A549 (cell line): ENCODE results near the gene SRRD. TPM values are rescaled to one million over a fixed set of nuclear protein-coding genes. Genes with fewer than 3 reads are reported as not detected.

Source experiments
- ATAC-seq, 2 experiments: fragments of 200-7000 bp in 1 of 2; fragments of >200 bp in 1 of 2; cut with Nextera tagmentation in 1 of 2; cut with Tn5 transposase in 1 of 2; 3 replicates each; pipeline versions ENCODE4 v1.8.0 to v1.9.1; 2018 to 2020; ENCODE audit warnings: mild to moderate bottlenecking in 1 of 2, moderate library complexity in 1 of 2
- CTCF ChIA-PET: fragments of 300-600 bp; sonication (Branson Sonifier 250); formaldehyde crosslinking; extraction: SDS; loops from one replicate; lab custom pipeline; 2021; ENCODE audit warnings: antibody characterized with exemption, inconsistent platforms; lab: Yijun Ruan, JAX
- POLR2A ChIA-PET: fragments of 350-600 bp; formaldehyde crosslinking; extraction: SDS; loops from one replicate; lab custom pipeline; 2021; ENCODE audit warnings: antibody characterized with exemption, inconsistent platforms; lab: Yijun Ruan, JAX
- DNase-seq, 2 experiments: peaks; one replicate each; pipeline versions ENCODE4 v3.0.0 to v3.0.0-alpha.2; 2011 to 2016; ENCODE audit warnings: low read depth in 1 of 2, low spot score in 1 of 2
- FAIRE-seq: peaks from 2 replicates; lab custom pipeline; 2011; peaks lifted over from hg19 to GRCh38; lab: Jason Lieb, UNC
- H3K27ac ChIP-seq, 2 experiments: fragments of >200 bp; sonication (Bioruptor Twin); formaldehyde crosslinking; 3 replicates each; pipeline ENCODE4 v1.5.1; 2016 to 2017
- H3K4me1 ChIP-seq: fragments of >200 bp; sonication (Bioruptor Twin); formaldehyde crosslinking; 3 replicates; pipeline ENCODE4 v1.6.1; 2016
- H3K4me2 ChIP-seq: fragments of >200 bp; sonication (Bioruptor Twin); formaldehyde crosslinking; 3 replicates; pipeline ENCODE4 v1.6.1; 2016
- H3K4me3 ChIP-seq: fragments of >200 bp; sonication (Bioruptor Twin); formaldehyde crosslinking; 3 replicates; pipeline ENCODE4 v1.5.1; 2016
- H3K9me3 ChIP-seq: fragments of >200 bp; sonication (Bioruptor Twin); formaldehyde crosslinking; 3 replicates; pipeline ENCODE4 v1.6.1; 2016
- ATOH8 ChIP-seq: fragments of 250-450 bp; sonication (Bioruptor Pico); IDR thresholded peaks from 2 replicates; pipeline ENCODE4 v1.5.0; 2020; ENCODE audit warnings: low read depth, mild to moderate bottlenecking, moderate library complexity
- BCL3 ChIP-seq: fragments of >200 bp; sonication (Bioruptor Twin); formaldehyde crosslinking; IDR thresholded peaks from 3 replicates; pipeline ENCODE4 v1.6.1; 2016
- CBX2 ChIP-seq: fragments of 200-600 bp; sonication (generic); IDR thresholded peaks from 2 replicates; pipeline ENCODE4 v1.6.1; 2016; ENCODE audit warnings: low read depth, mild to moderate bottlenecking, borderline replicate concordance
- CEBPB ChIP-seq, 2 experiments: fragments of >200 bp in 1 of 2; sonication (Bioruptor Twin) in 1 of 2; formaldehyde crosslinking in 1 of 2; IDR thresholded peaks; 2 replicates each; pipeline ENCODE4 v1.6.1; 2012 to 2016
- CTCF ChIP-seq: fragments of >200 bp; sonication (Bioruptor Twin); formaldehyde crosslinking; IDR thresholded peaks from 3 replicates; pipeline ENCODE4 v1.5.1; 2016
- EP300 ChIP-seq, 2 experiments: fragments of >200 bp; sonication (Bioruptor Twin); formaldehyde crosslinking; IDR thresholded peaks; 2 replicates in 1 of 2; 3 replicates in 1 of 2; pipeline ENCODE4 v1.6.1; 2016 to 2017
- ESRRA ChIP-seq: fragments of 150-350 bp; IDR thresholded peaks from 2 replicates; pipeline ENCODE4 v1.6.1; 2014; ENCODE audit warnings: mild to moderate bottlenecking, low read length, borderline replicate concordance
- FOSL2 ChIP-seq, 2 experiments: fragments of 450-650 bp in 1 of 2; fragments of >200 bp in 1 of 2; sonication (Bioruptor Twin) in 1 of 2; formaldehyde crosslinking; IDR thresholded peaks; 2 replicates each; pipeline versions ENCODE4 v1.5.0 to v1.6.1; 2016 to 2020; ENCODE audit warnings: mild to moderate bottlenecking in 1 of 2, moderate library complexity in 1 of 2
- MAFK ChIP-seq: fragments of 450-650 bp; IDR thresholded peaks from 2 replicates; pipeline ENCODE4 v1.6.1; 2014; ENCODE audit not compliant: partially characterized antibody
- MAZ ChIP-seq: fragments of 150-350 bp; IDR thresholded peaks from 2 replicates; pipeline ENCODE4 v1.6.1; 2014; ENCODE audit warnings: antibody characterized with exemption, low read depth, low read length, borderline replicate concordance
- MYC ChIP-seq: IDR thresholded peaks from 2 replicates; pipeline ENCODE4 v1.6.1; 2012; ENCODE audit warnings: mild to moderate bottlenecking, inconsistent platforms, low read length, improper control_type of control experiment, borderline replicate concordance
- RAD21 ChIP-seq, 2 experiments: fragments of >200 bp in 1 of 2; sonication (Bioruptor Twin) in 1 of 2; formaldehyde crosslinking in 1 of 2; IDR thresholded peaks in 1 of 2; conservative IDR thresholded peaks in 1 of 2; 2 replicates in 1 of 2; 3 replicates in 1 of 2; pipeline ENCODE4 v1.6.1; 2012 to 2018; ENCODE audit warnings: inconsistent platforms in 1 of 2
- RARB ChIP-seq: fragments of 250-450 bp; sonication (Bioruptor Pico); IDR thresholded peaks from 2 replicates; pipeline ENCODE4 v1.8.0; 2021; ENCODE audit warnings: mild to moderate bottlenecking, moderate library complexity
- RNF2 ChIP-seq: fragments of 200-600 bp; sonication (generic); IDR thresholded peaks from 2 replicates; pipeline ENCODE4 v1.6.1; 2016; ENCODE audit warnings: low read depth, mild to moderate bottlenecking, antibody characterized with exemption, moderate library complexity, borderline replicate concordance
- WGBS: methylation state at CpG from one replicate; pipeline ENCODE4 v1.1.6; 2017; ENCODE audit errors: missing lambda C conversion rate; 5-methylcytosine and 5-hydroxymethylcytosine counted together
- polyA plus RNA-seq, 4 experiments: library from polyadenylated mRNA; depleted of rRNA in 3 of 4; stranded (reverse); fragments of >200 nt; fragmentation: RNase III in 1 of 4; extraction: RNeasy Plus Mini Kit Qiagen cat#74134 plus additional on column Dnase treatment in 1 of 4; gene quantifications; 2 replicates in 3 of 4; 3 replicates in 1 of 4; pipeline ENCODE4 v1.2.3, GENCODE V29; 2011 to 2017

SRRD gene
- polyA plus RNA-seq, 2 of the 4 experiments (the other 2 are of a cell fraction) = 14.1 to 36.4 TPM

- Histone ChIP-seq H3K4me3 (no peak overlapping the region), H3K4me2 (no peak overlapping the region), H3K9me3 (no peaks in the 10 kb centered on the region), H3K4me1 (no peaks in the 10 kb centered on the region), H3K27ac (no peak overlapping the region)
- DNase-seq = no peak
- FAIRE-seq = no peak
- ATAC-seq = no peak
- CTCF ChIA-PET = interaction anchor here (1.9 kb wide), 1 partner anchor 10 kb away, joined by 15 read pairs; no protein-coding TSS in a partner anchor
- 95% methylated on average over 8 of the region's 9 CpGs for WGBS
- no peak for TF ChIP-seq BCL3
- TF ChIP-seq MAFK = no peak
- TF ChIP-seq CEBPB (IDR thresholded peaks at IDR 0.05) = no peak
- TF ChIP-seq EP300 (IDR thresholded peaks at IDR 0.05) = no peak
- no peak for TF ChIP-seq ESRRA
- no peak for TF ChIP-seq MYC
- no peak for TF ChIP-seq FOSL2 (IDR thresholded peaks at IDR 0.05)
- no peak for TF ChIP-seq FOSL2 (CRISPR knock-in tag; IDR thresholded peaks at IDR 0.05)
- no peak for TF ChIP-seq ATOH8
- POLR2A ChIA-PET = no interaction called here
Measured at GRCh38 chr22:26450453-26451185, 33.1 kb upstream of the SRRD start.

GRCh38 chr22:26452236-26453016, 31.3 kb upstream of the SRRD start:
- TF ChIP-seq MAZ (no peak), CBX2 (no peak), RNF2 (no peak), FOSL2 (IDR thresholded peaks at IDR 0.05) (no peak), FOSL2 (CRISPR knock-in tag; IDR thresholded peaks at IDR 0.05) (no peak), ESRRA (no peak), RARB (CRISPR knock-in tag) (no peak)
- TF ChIP-seq, all 56 proteins: peak for 0
- ATAC-seq = no peak
- DNase-seq = no peak
- WGBS = 96% methylated on average over 22 of the region's 23 CpGs
- CTCF ChIA-PET = interaction anchor here (1.1 to 1.9 kb wide), 5 partner anchors 8 to 213 kb away, joined by 3 to 15 read pairs (median 4); no protein-coding TSS in a partner anchor
- H3K4me3 ChIP-seq = no peak overlapping the region
- no peaks in the 10 kb centered on the region for H3K4me1 ChIP-seq
- no peak overlapping the region for H3K4me2 ChIP-seq
- H3K9me3 ChIP-seq = no peaks in the 10 kb centered on the region
- no peak overlapping the region for H3K27ac ChIP-seq
- FAIRE-seq = no peak
- POLR2A ChIA-PET = no interaction called here

- CTCF ChIA-PET = interaction anchor here (1.2 to 1.8 kb wide), 2 partner anchors 10 to 212 kb away, joined by 3 to 4 read pairs; no protein-coding TSS in a partner anchor
- Histone ChIP-seq H3K4me2 (no peak overlapping the region), H3K4me3 (no peak overlapping the region), H3K9me3 (no peaks in the 10 kb centered on the region), H3K4me1 (no peaks in the 10 kb centered on the region), H3K27ac (no peak overlapping the region)
- TF ChIP-seq RAD21 (conservative IDR thresholded peaks at IDR 0.05 in 1 of 2, IDR thresholded peaks at IDR 0.05 in 1 of 2) (no peak), CTCF (no peak)
- FAIRE-seq (no peak), ATAC-seq (no peak), DNase-seq (no peak)
- POLR2A ChIA-PET = no interaction called here
- 90% methylated on average over 6 of the region's 9 CpGs for WGBS
Measured at GRCh38 chr22:26453216-26453615, 30.5 kb upstream of the SRRD start.
